ENCODE measurements around the gene EPS15. TPM values are rescaled to one million over a fixed set of nuclear protein-coding genes. Genes with fewer than 3 reads are reported as not detected.

The EPS15 gene
- total and polyA plus RNA-seq, 2 experiments from 2014 or later, result 26.9 to 41.1 TPM

DNA sequence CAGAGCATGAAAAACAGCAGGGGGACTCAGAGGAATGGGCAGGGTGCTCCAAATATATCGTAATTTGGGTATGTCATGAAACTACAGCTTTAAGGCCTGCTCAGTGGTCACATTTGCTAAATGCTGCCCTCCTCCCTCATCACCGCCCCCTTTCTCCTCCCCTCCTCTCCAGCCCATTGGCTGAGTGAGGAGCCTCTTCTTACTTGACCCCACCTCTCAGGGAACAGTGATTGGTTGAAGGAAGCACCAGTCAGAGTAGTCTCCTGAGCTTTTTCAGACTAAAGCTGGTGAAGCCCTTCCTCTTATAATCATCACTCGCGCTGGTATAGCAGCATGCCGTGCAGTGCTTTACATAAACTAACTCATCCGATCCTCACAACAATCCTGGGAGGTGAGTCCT is 178.7 kb downstream of the EPS15 start:
- 90 to 92% methylated on average over 5 to 6 of the region's 6 CpGs for WGBS, 2 experiments (ENCODE audit: low coverage in 1 of 2, low lambda C conversion rate in 2 of 2, missing lambda C conversion rate in 2 of 2)
- H3K27me3 ChIP-seq (replicated peaks; ENCODE audit: insufficient read depth), result peaks cover 17% of the 10 kb centered on the region
- no peaks in the 10 kb centered on the region for H4K20me1 ChIP-seq (ENCODE audit: insufficient read depth)
- no peaks in the 10 kb centered on the region for H3K36me3 ChIP-seq (ENCODE audit: low read depth)
- no peaks in the 10 kb centered on the region for H3K9me2 ChIP-seq (ENCODE audit: insufficient read depth)
- H3K79me2 ChIP-seq (ENCODE audit: insufficient read depth), result no peaks in the 10 kb centered on the region
- H3K4me3 ChIP-seq, result no peak overlapping the region
- no peak overlapping the region for H3K9ac ChIP-seq
- no peak for DNase-seq
- no peaks in the 10 kb centered on the region for H3K4me1 ChIP-seq (ENCODE audit: insufficient read depth)
- H3K9me3 ChIP-seq (ENCODE audit: low read depth), result no peaks in the 10 kb centered on the region
- TF ChIP-seq EZH2 (IDR thresholded peaks at IDR 0.05; ENCODE audit: insufficient read depth, poor library complexity, severe bottlenecking) (no peak), EZH2phosphoT487 (IDR thresholded peaks at IDR 0.05; ENCODE audit: insufficient read depth, low read depth) (no peak)
- H2AFZ ChIP-seq, result no peak overlapping the region
- H3K27ac ChIP-seq, result no peak overlapping the region
- no peak overlapping the region for H3K4me2 ChIP-seq (ENCODE audit: unreplicated experiment)
- H3F3A ChIP-seq (ENCODE audit: insufficient read depth), result no peaks in the 10 kb centered on the region
- in situ Hi-C loops (cut with MboI), result no loop called here

GRCh38 chr1:51336711-51337110 is 182.4 kb downstream of the EPS15 start:
- no peaks in the 10 kb centered on the region for H3K36me3 ChIP-seq (ENCODE audit: low read depth)
- no peak for TF ChIP-seq EZH2 (IDR thresholded peaks at IDR 0.05; ENCODE audit: insufficient read depth, poor library complexity, severe bottlenecking)
- no peak for TF ChIP-seq EZH2phosphoT487 (IDR thresholded peaks at IDR 0.05; ENCODE audit: insufficient read depth, low read depth)
- no peaks in the 10 kb centered on the region for H3K9me3 ChIP-seq (ENCODE audit: low read depth)
- no peak overlapping the region for H3K4me3 ChIP-seq
- WGBS, 2 experiments (ENCODE audit: low coverage in 1 of 2, low lambda C conversion rate in 2 of 2, missing lambda C conversion rate in 2 of 2), result 63 to 68% methylated on average over 4 of the region's 4 CpGs
- DNase-seq, result no peak
- H2AFZ ChIP-seq, result no peak overlapping the region
- H3K27ac ChIP-seq, result no peak overlapping the region
- no peak overlapping the region for H3K9ac ChIP-seq
- H3F3A ChIP-seq (ENCODE audit: insufficient read depth), result no peaks in the 10 kb centered on the region
- H4K20me1 ChIP-seq (ENCODE audit: insufficient read depth), result no peaks in the 10 kb centered on the region
- no peaks in the 10 kb centered on the region for H3K4me1 ChIP-seq (ENCODE audit: insufficient read depth)
- in situ Hi-C loops (cut with MboI), result no loop called here
- H3K4me2 ChIP-seq (ENCODE audit: unreplicated experiment), result no peak overlapping the region
- H3K9me2 ChIP-seq (ENCODE audit: insufficient read depth), result no peaks in the 10 kb centered on the region
- H3K27me3 ChIP-seq (replicated peaks; ENCODE audit: insufficient read depth), result no peaks in the 10 kb centered on the region
- H3K79me2 ChIP-seq (ENCODE audit: insufficient read depth), result no peaks in the 10 kb centered on the region

DNA sequence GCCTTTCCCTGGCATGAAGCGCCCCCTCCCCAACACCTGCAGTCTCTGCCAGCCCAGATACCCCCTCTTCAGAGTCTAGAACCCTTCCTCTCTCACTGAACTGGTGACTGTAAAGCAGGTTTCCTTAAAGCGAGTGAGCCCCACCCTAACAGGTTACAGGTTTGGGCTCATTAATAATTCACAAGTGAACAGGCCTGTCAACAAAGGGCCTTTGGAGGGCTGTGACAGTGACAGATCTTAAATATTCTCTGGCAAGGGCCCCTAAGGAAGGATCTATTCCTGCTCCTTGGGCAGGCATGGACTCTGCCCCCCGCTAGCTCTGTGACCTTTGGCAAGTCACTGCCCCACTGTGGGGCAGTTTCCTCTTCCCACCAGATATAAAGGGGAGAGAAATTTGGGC is 183.1 kb downstream of the EPS15 start:
- no peak overlapping the region for H3K27ac ChIP-seq
- TF ChIP-seq EZH2 (IDR thresholded peaks at IDR 0.05; ENCODE audit: insufficient read depth, poor library complexity, severe bottlenecking) (no peak), EZH2phosphoT487 (IDR thresholded peaks at IDR 0.05; ENCODE audit: insufficient read depth, low read depth) (no peak)
- no peak overlapping the region for H3K4me3 ChIP-seq
- no peaks in the 10 kb centered on the region for H3K9me2 ChIP-seq (ENCODE audit: insufficient read depth)
- H3K79me2 ChIP-seq (ENCODE audit: insufficient read depth), result no peaks in the 10 kb centered on the region
- no peak overlapping the region for H3K4me2 ChIP-seq (ENCODE audit: unreplicated experiment)
- no peaks in the 10 kb centered on the region for H4K20me1 ChIP-seq (ENCODE audit: insufficient read depth)
- H3K27me3 ChIP-seq (replicated peaks; ENCODE audit: insufficient read depth), result no peaks in the 10 kb centered on the region
- no peaks in the 10 kb centered on the region for H3K36me3 ChIP-seq (ENCODE audit: low read depth)
- H3F3A ChIP-seq (ENCODE audit: insufficient read depth), result no peaks in the 10 kb centered on the region
- no peak overlapping the region for H2AFZ ChIP-seq
- peaks cover 4% of the 10 kb centered on the region; the same call in 1 of the 2 replicates for H3K4me1 ChIP-seq (ENCODE audit: insufficient read depth)
- H3K9me3 ChIP-seq (ENCODE audit: low read depth), result no peaks in the 10 kb centered on the region
- in situ Hi-C loops (cut with MboI), result no loop called here
- WGBS, 2 experiments (ENCODE audit: low coverage in 1 of 2, low lambda C conversion rate in 2 of 2, missing lambda C conversion rate in 2 of 2), result 98% methylated on average over 3 of the region's 3 CpGs
- H3K9ac ChIP-seq, result no peak overlapping the region
- DNase-seq, result no peak

DNA sequence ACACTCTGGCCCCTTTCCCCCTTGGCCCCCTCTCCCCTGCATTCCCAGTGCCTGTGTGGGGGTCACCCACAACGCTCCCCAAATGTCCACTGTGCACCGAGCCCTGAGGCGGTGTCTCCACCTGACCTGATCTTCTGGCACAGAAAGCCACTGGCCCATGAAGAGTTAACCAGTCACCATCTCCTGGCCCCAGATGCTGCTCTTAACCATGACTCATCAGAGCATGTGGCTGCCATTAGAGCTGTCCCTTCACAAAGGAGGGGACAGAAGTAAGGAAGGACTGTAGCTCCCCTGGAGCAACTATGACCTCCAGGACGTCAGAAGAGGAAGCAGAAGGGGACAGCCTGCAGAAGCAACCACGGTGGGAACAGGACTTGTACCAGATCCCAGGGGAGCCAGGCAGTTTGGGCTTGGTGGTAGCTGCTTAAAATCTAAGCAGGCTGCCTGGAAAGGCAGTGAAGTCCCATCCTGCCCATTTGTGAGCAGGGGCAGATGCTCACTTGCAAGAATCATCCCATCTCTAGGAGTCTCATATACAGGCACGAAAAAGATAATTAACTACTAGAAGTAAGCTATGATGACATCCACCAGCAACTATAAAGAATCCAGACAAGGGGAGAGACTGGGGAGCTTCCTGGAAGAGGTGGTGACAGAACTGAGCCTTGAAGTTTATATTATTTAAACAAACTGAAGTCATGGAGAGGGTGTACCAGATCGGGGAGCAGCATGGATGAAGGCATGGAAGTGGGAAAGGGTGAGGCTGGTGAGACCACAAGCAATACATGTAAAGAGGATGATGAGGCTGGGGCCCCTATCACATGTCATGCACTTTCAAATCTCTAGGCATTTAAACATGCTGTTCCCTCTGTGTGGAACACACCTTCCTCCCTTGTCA is 187.6 kb downstream of the EPS15 start:
- H3K9me2 ChIP-seq (ENCODE audit: insufficient read depth), result no peaks in the 10 kb centered on the region
- no peaks in the 10 kb centered on the region for H3K9me3 ChIP-seq (ENCODE audit: low read depth)
- 41 to 43% methylated on average over 7 of the region's 7 CpGs for WGBS, 2 experiments (ENCODE audit: low coverage in 1 of 2, low lambda C conversion rate in 2 of 2, missing lambda C conversion rate in 2 of 2)
- in situ Hi-C loops (cut with MboI), result no loop called here
- H3K36me3 ChIP-seq (ENCODE audit: low read depth), result no peaks in the 10 kb centered on the region
- H3F3A ChIP-seq (ENCODE audit: insufficient read depth), result no peaks in the 10 kb centered on the region
- no peak overlapping the region for H3K9ac ChIP-seq
- H4K20me1 ChIP-seq (ENCODE audit: insufficient read depth), result no peaks in the 10 kb centered on the region
- H3K27ac ChIP-seq, result no peak overlapping the region
- H3K4me2 ChIP-seq (ENCODE audit: unreplicated experiment), result peak overlapping the region; percentile 9
- peak; percentile 74 for DNase-seq
- no peak overlapping the region for H3K4me3 ChIP-seq
- H3K27me3 ChIP-seq (replicated peaks; ENCODE audit: insufficient read depth), result no peaks in the 10 kb centered on the region
- H2AFZ ChIP-seq, result peak overlapping the region; percentile 10; the same call in 1 of the 2 replicates
- H3K79me2 ChIP-seq (ENCODE audit: insufficient read depth), result no peaks in the 10 kb centered on the region
- H3K4me1 ChIP-seq (ENCODE audit: insufficient read depth), result peaks cover 8% of the 10 kb centered on the region; the same call in 1 of the 2 replicates
- TF ChIP-seq EZH2 (IDR thresholded peaks at IDR 0.05; ENCODE audit: insufficient read depth, poor library complexity, severe bottlenecking) (no peak), EZH2phosphoT487 (IDR thresholded peaks at IDR 0.05; ENCODE audit: insufficient read depth, low read depth) (no peak)

Data from GM23248 (cell line).